ENCODE measurements around the gene SIRT5. TPM values are rescaled to one million over a fixed set of nuclear protein-coding genes. Genes with fewer than 3 reads are reported as not detected.

SIRT5 gene
- total RNA-seq, 1 donor from 2014 or later: 12.4 TPM

- TF ChIP-seq CTCF (IDR thresholded peaks at IDR 0.05): no peak
- ChIA-PET POLR2A (interaction anchor here (1.1 kb wide), 1 partner anchor 14 kb away, joined by 3 read pairs; no protein-coding TSS in a partner anchor), CTCF (no interaction called here)
- H3K4me1 Mint-ChIP-seq: peaks cover 76% of the 10 kb centered on the region
- no peak for ATAC-seq (ENCODE audit: low read depth)
- no peak for DNase-seq
- intact Hi-C loops (cut with micrococcal nuclease): loop anchor here (2.0 kb wide), 1 partner anchor 17 kb away; no protein-coding TSS in a partner anchor
- H3K36me3 Mint-ChIP-seq (ENCODE audit: low read depth): no peaks in the 10 kb centered on the region
- H3K9me3 Mint-ChIP-seq: no peaks in the 10 kb centered on the region
- H3K4me3 Mint-ChIP-seq: no peak overlapping the region
- no peak overlapping the region for H3K27ac Mint-ChIP-seq
- no peaks in the 10 kb centered on the region for H3K27me3 Mint-ChIP-seq
Measured at GRCh38 chr6:13663986-13664385, 89.6 kb downstream of the SIRT5 start.

Other genes with a start within 250 kb of the SIRT5 start
- gene TBC1D7, start 246.1 kb upstream of the SIRT5 start, total RNA-seq: 17.3 and 18.5 TPM in 2 replicates
- 8.3 and 8.4 TPM in 2 replicates for gene GFOD1, start 87.0 kb upstream of the SIRT5 start, total RNA-seq
- 67.5 and 74.4 TPM in 2 replicates for gene NOL7, start 40.7 kb downstream of the SIRT5 start, total RNA-seq
- gene RANBP9, start 137.2 kb downstream of the SIRT5 start, total RNA-seq: 30.7 and 34.7 TPM in 2 replicates
- 13.6 and 14.1 TPM in 2 replicates for gene MCUR1, start 240.0 kb downstream of the SIRT5 start, total RNA-seq

All from activated B cell treated with CpG ODN at 0.5 μM for 24 hours (primary cell).